Kidney epithelial cell (primary cell): Measurements from ENCODE around the gene TRAF5. TPM values are rescaled to one million over a fixed set of nuclear protein-coding genes. Genes with fewer than 3 reads are reported as not detected.

Experiments
- DNase-seq: peaks from one replicate; pipeline ENCODE4 v3.0.0-alpha.2; 2010; ENCODE audit warnings: low read depth
- H3K27me3 ChIP-seq: 2 replicates; pipeline ENCODE4 v1.6.0; 2011; ENCODE audit warnings: low read length; ENCODE audit not compliant: control insufficient read depth, insufficient read depth
- H3K36me3 ChIP-seq: 2 replicates; pipeline ENCODE4 v1.5.1; 2011; ENCODE audit warnings: low read length; ENCODE audit not compliant: control insufficient read depth, insufficient read depth
- H3K4me3 ChIP-seq: 2 replicates; pipeline ENCODE4 v1.5.1; 2011; ENCODE audit warnings: low read depth, mild to moderate bottlenecking, control low read depth, low read length
- CTCF ChIP-seq: IDR thresholded peaks from 2 replicates; pipeline ENCODE4 v1.5.1; 2011; ENCODE audit warnings: mild to moderate bottlenecking, moderate library complexity, low read length, control low read depth, inconsistent platforms; ENCODE audit not compliant: insufficient read depth, poor library complexity, severe bottlenecking
- total RNA-seq: library from RNA; depleted of rRNA; stranded (reverse); fragments of >200 nt; gene quantifications from 2 replicates; pipeline ENCODE4 v1.2.3, GENCODE V29; 2015

The TRAF5 gene
- total RNA-seq, 1 donor from 2014 or later: 23.0 TPM

- DNase-seq: no peak
- no peak for TF ChIP-seq CTCF
- peaks cover 3% of the 10 kb centered on the region for H3K36me3 ChIP-seq
- H3K27me3 ChIP-seq: no peaks in the 10 kb centered on the region
- H3K4me3 ChIP-seq: no peak overlapping the region
These were observed 25.8 kb downstream of the TRAF5 start for GRCh38 chr1:211352465-211352864.

DNA sequence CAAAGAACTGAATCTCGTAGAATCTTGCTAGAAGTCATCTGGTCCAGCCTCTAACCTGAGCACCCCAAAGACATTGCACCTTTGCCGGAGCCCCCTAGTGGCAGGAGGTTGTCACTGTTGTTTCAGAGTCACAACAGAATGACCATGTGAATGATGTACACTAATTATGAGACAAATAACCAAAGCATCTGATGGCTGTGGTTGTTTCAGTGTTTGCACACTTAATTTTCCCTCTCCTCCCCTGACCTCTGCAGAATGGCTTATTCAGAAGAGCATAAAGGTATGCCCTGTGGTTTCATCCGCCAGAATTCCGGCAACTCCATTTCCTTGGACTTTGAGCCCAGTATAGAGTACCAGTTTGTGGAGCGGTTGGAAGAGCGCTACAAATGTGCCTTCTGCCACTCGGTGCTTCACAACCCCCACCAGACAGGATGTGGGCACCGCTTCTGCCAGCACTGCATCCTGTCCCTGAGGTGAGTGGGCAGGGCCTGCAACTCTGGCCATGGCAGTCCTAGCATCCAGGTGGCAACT is 26.4 kb downstream of the TRAF5 start:
- Histone ChIP-seq H3K4me3 (no peak overlapping the region), H3K36me3 (peaks cover 3% of the 10 kb centered on the region), H3K27me3 (no peaks in the 10 kb centered on the region)
- peak; percentile 60 for TF ChIP-seq CTCF
- no peak for DNase-seq

GRCh38 chr1:211353562-211354212 is 27.1 kb downstream of the TRAF5 start:
- no peak for TF ChIP-seq CTCF
- Histone ChIP-seq H3K4me3 (no peak overlapping the region), H3K36me3 (peaks cover 3% of the 10 kb centered on the region), H3K27me3 (no peaks in the 10 kb centered on the region)
- no peak for DNase-seq

- TF ChIP-seq CTCF: no peak
- DNase-seq: no peak
- Histone ChIP-seq H3K36me3 (peaks cover 3% of the 10 kb centered on the region), H3K4me3 (no peak overlapping the region), H3K27me3 (no peaks in the 10 kb centered on the region)
These were observed 29.2 kb downstream of the TRAF5 start for GRCh38 chr1:211355873-211356272.

DNA sequence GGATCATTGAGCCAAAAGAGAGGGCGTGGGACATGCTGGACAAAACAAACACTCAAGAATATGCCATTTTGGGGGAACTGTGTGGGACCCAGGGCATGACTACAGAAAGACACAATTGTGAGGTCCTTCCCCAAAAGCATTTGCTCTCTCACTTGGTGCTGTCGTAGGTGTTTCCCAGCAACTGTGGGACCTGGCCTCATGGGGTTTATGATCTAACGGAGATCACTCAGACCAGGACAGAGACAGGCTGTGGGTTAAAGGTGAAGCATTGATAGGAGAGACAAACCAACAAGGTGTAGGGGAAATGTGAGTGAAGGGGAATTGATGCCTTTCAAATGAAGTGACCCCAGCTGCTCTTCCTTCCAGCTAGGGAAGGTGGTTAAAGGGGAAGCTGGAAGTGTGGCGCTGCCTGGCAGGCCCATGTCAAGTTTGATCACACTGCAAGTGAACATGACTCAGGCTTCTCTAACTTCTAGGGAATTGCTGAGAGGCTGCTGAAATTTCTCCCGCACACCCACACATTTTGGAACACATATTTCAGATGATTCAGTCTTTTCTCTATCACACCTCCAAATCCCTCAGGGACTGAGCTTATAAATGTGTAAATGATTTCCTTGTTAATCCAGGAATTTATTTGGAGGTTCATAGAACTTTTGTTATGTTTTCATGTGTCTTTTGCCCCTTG is 30.2 kb downstream of the TRAF5 start:
- Histone ChIP-seq H3K36me3 (peaks cover 3% of the 10 kb centered on the region), H3K27me3 (no peaks in the 10 kb centered on the region), H3K4me3 (no peak overlapping the region)
- no peak for TF ChIP-seq CTCF
- no peak for DNase-seq
